22Rv1 (cell line): Measurements from ENCODE around the gene AGAP1.

Experiments used
- H3K27ac ChIP-seq: fragments of 450-650 bp; 2 replicates; pipeline ENCODE4 v1.5.1; 2017
- ZFX ChIP-seq: fragments of 450-650 bp; IDR thresholded peaks from 2 replicates; pipeline ENCODE4 v1.6.1; 2017; ENCODE audit warnings: antibody characterized with exemption, borderline replicate concordance
- TF ChIP-seq, protein P1 (sequence below): fragments of 450-650 bp; IDR thresholded peaks from 2 replicates; pipeline ENCODE4 v1.5.1; 2017; ENCODE audit warnings: mild to moderate bottlenecking

The AGAP1 gene

DNA sequence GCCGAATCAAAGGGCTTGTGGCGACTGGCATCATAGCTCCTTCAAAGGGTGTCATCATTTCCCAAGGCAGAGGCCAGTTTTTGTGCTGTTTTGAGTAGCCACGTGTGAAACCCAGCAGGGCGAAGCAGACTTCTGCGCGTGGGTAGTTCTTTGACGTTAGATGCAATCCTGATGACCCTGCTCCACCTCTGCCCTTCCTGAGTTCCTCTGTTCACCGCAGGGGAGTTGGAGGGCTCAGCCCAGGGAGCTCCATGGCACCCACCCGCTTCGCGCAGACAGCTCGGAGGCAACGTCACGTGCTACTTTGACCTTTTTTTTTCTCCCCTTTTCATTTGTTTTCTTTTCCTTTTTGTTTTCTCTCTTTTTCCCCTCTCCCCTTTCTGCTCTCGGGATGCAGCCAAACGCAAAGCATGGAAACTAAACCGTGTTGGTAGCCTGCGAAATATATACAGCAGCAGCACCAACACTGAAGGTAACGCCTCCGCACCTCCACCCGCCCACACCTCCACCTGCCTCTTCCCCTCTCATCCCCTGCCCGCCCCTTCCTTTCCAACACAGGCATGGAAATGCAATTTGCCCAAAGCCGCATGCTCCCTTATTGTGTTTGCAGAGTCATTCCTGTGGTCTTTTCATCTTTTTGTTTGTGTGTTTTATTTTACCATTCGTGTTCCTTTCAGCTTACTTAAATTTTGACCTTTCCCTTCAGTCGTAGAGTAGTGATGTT lies 520.7 kb downstream of the AGAP1 start:
- no peak overlapping the region for H3K27ac ChIP-seq
- TF ChIP-seq, protein P1, sequence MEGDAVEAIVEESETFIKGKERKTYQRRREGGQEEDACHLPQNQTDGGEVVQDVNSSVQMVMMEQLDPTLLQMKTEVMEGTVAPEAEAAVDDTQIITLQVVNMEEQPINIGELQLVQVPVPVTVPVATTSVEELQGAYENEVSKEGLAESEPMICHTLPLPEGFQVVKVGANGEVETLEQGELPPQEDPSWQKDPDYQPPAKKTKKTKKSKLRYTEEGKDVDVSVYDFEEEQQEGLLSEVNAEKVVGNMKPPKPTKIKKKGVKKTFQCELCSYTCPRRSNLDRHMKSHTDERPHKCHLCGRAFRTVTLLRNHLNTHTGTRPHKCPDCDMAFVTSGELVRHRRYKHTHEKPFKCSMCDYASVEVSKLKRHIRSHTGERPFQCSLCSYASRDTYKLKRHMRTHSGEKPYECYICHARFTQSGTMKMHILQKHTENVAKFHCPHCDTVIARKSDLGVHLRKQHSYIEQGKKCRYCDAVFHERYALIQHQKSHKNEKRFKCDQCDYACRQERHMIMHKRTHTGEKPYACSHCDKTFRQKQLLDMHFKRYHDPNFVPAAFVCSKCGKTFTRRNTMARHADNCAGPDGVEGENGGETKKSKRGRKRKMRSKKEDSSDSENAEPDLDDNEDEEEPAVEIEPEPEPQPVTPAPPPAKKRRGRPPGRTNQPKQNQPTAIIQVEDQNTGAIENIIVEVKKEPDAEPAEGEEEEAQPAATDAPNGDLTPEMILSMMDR = no peak
- TF ChIP-seq ZFX = no peak

DNA sequence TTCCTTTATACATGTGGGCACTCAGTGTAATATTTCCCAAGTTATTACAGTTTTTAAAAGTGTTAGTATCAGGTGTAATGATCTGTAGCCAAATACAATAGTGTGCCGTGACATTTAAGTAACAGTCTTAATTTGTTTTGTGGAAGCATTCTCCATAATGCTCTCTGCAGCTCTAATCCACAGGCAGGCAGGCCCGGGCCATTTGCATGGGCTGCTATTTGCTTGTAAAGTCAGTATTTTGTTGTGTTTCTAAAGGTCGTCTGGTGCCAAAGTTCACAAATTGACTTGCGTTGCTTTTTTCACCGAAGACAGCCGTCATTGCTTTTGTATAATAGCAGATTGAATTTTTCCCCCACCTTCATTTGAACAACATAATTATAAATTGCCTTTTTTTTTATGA lies 521.3 kb downstream of the AGAP1 start:
- no peak overlapping the region for H3K27ac ChIP-seq
- no peak for TF ChIP-seq ZFX
- TF ChIP-seq, protein P1 = no peak

DNA sequence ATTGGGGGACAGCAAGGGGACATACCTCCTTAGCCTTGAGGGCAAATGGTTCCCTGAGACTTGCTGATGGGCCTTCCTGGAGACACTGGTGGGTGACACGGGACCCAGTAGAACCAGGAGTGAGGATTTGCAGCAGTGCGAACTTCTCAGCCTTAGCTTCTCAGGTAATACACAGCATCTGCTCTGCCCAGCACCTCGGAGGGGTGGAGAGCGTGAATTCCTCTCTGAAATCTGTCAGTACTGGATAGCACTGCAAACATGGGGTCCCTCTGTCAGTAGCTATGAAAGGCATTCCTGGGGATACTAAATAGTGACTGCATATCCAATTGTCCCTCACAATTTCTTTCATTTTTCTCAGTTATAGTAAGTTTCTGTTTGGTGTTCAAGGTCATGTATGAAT lies 522.7 kb downstream of the AGAP1 start:
- TF ChIP-seq, protein P1 = no peak
- no peak for TF ChIP-seq ZFX
- H3K27ac ChIP-seq = no peak overlapping the region

DNA sequence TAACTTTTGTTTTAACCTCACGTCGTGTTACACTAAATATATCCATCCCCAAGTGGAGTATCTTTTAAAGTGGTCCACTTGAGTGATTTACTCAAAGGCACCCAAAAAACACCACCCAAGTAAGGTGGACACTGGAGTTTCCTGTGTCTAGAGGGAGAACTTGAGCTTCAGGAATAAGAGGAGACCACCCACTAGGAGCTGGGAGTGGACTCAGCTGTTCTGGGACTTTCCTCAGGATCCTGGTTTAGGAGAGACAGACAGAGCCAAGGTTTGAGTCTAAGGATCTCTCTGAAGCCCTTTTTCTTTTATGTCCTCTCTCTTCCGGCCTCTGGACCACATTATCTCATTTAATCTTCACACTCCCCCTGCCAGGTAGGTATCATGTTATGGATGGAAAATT lies 523.6 kb downstream of the AGAP1 start:
- TF ChIP-seq ZFX = no peak
- TF ChIP-seq, protein P1 = no peak

DNA sequence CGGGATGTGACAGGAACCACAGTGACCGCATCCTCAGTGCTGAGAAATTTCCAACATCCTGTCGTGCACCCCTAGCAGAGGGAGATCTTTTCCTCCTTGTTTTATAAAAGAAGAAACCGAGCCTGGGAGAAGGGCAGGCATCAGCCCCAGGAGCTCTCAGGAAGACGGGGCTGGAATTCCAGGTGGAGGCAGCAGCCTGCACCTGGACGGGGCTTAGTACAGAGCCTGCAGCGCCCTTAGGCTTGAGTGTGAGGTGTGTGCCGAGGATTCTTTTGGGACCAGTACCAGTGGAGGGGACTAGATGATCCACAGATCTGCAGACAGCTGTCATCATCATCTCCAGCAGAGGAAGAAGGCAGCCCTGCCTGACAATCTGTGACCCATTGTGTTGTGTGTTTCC lies 525.6 kb downstream of the AGAP1 start:
- H3K27ac ChIP-seq = no peak overlapping the region
- TF ChIP-seq, protein P1 = no peak
- TF ChIP-seq ZFX = no peak

More for the DNA sequence above, 523.6 kb downstream of the AGAP1 start:
- H3K27ac ChIP-seq = no peak overlapping the region

DNA sequence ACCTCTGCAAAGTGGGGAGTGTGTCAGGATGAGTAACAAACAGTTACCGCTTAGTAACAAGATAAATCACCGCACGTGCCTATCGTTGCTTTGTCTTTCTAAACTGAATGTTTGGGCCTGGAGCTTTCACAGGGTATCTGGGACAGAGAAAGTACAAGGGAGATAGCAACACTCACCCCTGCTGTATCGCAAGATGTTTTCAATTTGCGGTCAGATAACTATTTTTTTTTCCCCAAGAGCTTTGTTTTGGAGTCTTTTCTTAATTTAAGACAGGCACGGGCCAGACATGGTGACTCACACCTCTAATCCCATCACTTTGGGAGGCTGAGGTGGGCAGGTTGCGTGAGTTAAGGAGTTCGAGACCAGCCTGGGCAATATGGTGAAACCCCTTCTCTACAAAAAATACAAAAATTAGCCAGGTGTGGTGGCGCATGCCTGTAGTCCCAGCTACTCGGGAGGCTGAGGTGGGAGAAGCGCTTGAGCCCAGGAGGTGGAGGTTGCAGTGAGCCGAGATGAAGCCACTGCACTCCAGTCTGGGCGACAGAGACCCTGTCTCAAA lies 527.7 kb downstream of the AGAP1 start:
- no peak for TF ChIP-seq ZFX
- TF ChIP-seq, protein P1 = no peak
- no peak overlapping the region for H3K27ac ChIP-seq

DNA sequence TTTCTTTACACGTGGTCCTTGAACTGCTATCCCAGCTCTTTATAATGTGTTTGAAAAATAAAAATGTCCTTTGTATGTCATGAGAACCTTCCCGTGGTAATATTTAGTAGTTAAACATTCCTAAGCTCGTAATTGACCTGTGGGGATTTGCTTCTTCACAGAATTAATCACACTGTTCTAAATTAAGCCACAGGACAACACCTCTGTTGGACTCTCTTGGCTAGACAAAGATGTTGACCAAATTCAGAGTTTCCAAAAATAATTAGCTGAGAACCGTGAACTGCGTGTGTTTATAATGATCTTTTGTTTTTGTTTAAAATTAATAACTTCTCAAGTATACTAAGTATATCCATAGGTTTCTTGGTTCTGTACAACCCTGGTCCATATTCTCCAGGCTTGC lies 528.3 kb downstream of the AGAP1 start:
- H3K27ac ChIP-seq = no peak overlapping the region
- TF ChIP-seq ZFX = no peak
- TF ChIP-seq, protein P1 = no peak
